C4-2B (cell line): ENCODE data around the gene SMAD2.

Experiments
- H3K27ac ChIP-seq: fragments of 450-650 bp; 2 replicates; pipeline ENCODE4 v1.5.1; 2017
- CTCF ChIP-seq: fragments of 450-650 bp; conservative IDR thresholded peaks from 2 replicates; pipeline ENCODE4 v1.5.1; 2017; ENCODE audit warnings: mild to moderate bottlenecking
- ZFX ChIP-seq: fragments of 450-650 bp; IDR thresholded peaks from 2 replicates; pipeline ENCODE4 v1.6.1; 2017

SMAD2 gene

DNA sequence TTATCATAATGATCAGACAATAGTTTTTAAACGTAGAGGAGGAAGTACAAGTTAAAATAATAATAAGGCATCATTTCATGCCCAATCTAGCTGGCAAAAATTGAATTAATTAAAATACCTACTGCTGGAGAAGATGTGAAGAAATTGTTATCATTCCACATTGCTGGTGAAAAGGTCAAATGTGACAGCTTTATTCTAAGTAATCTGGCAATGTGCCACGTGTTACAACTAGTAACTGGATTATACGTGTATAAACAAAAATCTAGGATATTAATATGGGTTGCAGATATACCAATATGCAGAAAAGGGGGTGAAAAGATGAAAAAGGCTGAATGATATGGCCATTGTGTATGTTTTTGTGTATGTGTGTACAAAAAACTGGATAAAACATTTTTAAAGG is 32.4 kb downstream of the SMAD2 start:
- TF ChIP-seq CTCF, result no peak
- no peak for TF ChIP-seq ZFX
- no peak overlapping the region for H3K27ac ChIP-seq

GRCh38 chr18:47895565-47896250 is 34.8 kb downstream of the SMAD2 start:
- no peak for TF ChIP-seq CTCF
- TF ChIP-seq ZFX, result no peak
- no peak overlapping the region for H3K27ac ChIP-seq

DNA sequence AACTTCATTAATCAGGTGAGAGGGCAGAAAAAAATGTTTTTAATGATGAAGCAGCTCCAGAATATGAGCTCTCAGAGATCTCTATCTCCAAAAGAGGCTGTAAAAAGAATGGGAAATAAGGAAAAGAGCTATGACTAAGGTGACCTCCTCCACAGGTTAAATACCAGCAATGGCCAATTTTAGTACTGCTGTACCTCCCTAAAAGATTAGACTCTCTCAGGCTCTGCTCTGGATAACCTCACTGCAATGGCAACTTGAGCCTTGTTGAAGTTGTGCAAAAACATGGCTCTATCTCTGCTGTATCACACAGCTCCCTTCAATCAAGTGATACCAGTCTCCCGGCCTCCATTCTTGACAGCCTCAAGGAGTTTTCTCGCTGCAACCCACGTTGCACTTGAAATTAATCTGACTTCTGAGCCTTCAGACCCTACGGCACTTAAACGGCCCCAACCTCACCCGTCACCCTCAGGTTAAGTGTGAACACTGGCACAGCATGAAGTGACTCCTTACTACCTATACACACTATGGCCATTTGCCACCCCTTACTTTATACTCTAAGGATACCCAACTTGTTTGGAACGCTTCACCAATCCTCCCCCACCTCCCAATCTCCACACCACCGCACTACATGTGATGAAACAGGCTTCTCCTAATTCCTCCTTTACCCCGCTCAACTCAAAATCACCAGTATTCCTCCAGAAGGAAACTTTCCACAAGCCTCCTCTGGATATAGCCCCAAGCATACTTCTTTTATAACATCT is 36.3 kb downstream of the SMAD2 start:
- no peak overlapping the region for H3K27ac ChIP-seq
- no peak for TF ChIP-seq CTCF
- TF ChIP-seq ZFX, result no peak

- H3K27ac ChIP-seq, result no peak overlapping the region
- no peak for TF ChIP-seq ZFX
- TF ChIP-seq CTCF, result no peak
Observed at GRCh38 chr18:47893047-47893446, 37.4 kb downstream of the SMAD2 start.

GRCh38 chr18:47888156-47888555 is 42.3 kb downstream of the SMAD2 start:
- no peak overlapping the region for H3K27ac ChIP-seq
- TF ChIP-seq ZFX (no peak), CTCF (no peak)

DNA sequence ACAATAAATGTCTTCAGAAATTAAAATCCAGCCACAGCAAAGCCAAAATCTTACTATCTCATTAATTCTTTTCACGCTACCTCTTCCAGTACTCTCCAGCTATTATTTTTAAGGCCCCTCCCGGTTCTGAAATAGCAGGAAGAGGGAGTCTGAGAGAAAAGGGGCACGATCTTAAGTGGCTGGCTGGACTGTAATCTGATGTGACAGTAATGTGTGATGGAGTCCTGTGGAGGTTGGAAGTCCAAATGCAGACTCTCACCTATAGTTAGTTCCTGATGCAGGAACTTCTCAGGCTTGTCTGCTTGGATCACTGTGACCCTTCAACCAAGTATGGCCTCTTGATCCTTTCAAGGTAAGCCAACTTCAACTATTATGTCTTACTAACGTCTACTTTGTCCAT is 43.2 kb downstream of the SMAD2 start:
- H3K27ac ChIP-seq, result no peak overlapping the region
- TF ChIP-seq CTCF (no peak), ZFX (no peak)

DNA sequence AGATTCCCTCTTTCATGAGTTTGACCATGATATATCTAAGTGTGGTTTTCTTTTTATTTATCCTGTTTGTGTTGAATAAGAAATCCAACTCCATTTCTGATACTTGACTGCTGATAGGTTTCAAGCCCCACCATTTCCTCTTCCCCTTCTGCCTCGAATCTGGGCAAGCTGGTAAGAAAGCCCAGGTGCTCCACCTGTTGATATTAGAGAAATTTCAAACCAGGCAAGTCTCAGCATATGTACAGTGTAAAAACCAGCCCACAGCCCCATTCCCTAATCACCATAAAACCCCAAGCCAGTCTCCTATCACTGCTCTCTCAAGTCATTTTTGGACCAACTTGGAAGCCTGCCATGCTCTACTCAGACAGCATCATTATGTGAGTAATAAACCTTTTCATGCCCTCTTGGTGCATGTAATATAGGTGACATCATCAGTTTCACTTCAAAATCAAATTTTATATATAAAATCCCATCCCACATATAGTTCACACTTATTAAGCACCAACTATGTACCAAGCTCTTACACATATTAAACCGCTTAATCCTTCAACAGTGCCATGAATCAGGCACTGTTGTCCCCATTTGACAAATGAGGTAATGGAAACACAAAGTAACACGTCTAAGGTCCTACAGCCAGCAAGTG is 46.6 kb downstream of the SMAD2 start:
- no peak overlapping the region for H3K27ac ChIP-seq

More for the DNA sequence above, 46.6 kb downstream of the SMAD2 start:
- no peak for TF ChIP-seq ZFX
